ENCODE measurements around the gene CDH4. TPM values are rescaled to one million over a fixed set of nuclear protein-coding genes. Genes with fewer than 3 reads are reported as not detected.

Gene CDH4
- total RNA-seq, 4 donors from 2014 or later, result not detected

- Histone ChIP-seq H3K4me1 (no peaks in the 10 kb centered on the region), H3K4me3 (no peak overlapping the region), H3K27me3 (peaks cover 26% of the 10 kb centered on the region), H3K9me3 (no peaks in the 10 kb centered on the region), H3K36me3 (no peaks in the 10 kb centered on the region), H3K27ac (no peak overlapping the region)
- 17 to 25% methylated on average over 1 to 27 of the region's 28 CpGs for WGBS, 2 donors (ENCODE audit: low coverage in 1 of 2)
- intact Hi-C loops (cut with DNase I; ENCODE audit: low total_unique reads), result no loop called here
- in situ Hi-C loops (cut with MboI; ENCODE audit: low pct_ligation_motif_present in 1 of 4, low pct_unique_long_range_greater_than_20kb in 1 of 4, low sequenced_read_pairs in 3 of 4), result no loop called here
- TF ChIP-seq EP300 (IDR thresholded peaks at IDR 0.05; ENCODE audit: low read depth) (no peak), CTCF (IDR thresholded peaks at IDR 0.05) (peak; percentile 50 to 65 (median 60))
- peak; percentile 27 for DNase-seq
Observed at GRCh38 chr20:61896058-61896961, 644.2 kb downstream of the CDH4 start.

DNA sequence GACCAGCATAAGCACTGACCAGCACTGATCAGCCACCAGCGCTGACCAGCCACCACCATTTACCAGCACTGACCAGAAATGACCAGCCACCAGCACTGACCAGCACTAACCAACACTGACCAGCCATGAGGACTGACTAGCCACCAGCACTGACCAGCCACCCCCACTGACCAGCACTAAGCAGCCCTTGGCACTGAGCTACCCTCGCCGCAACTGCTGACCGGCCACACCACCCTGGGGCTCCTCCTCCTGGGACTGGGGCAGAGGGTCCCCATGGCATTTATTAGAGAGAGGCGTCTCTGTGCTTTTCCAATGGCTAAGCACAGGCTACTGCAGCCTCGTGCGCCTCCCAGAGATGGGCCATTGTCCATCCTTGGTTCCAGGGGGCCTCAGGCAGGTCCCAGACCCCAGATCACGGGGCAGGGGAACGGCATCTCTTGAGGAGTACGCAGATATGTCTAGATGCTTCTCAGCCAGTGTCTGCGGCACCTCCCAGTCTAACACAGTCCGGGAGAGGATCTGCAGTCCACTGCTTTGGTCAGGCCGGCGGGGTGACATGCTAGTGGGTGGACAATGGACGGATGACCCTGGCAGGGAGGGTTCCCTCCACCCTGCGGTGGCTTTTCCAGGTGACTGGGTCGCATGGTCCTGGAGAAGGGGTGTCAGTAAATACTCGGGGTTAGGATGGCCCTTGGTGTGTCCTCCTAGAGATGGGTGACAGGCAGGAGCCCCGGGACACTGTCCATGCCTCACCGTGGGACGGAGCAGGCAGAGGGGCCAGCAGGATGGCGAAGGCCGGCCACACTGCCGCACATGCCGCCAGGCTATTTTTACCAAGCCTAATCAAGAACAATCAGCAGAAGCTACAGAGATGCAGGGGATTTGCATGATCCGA lies 645.6 kb downstream of the CDH4 start:
- in situ Hi-C loops (cut with MboI; ENCODE audit: low pct_ligation_motif_present in 1 of 4, low pct_unique_long_range_greater_than_20kb in 1 of 4, low sequenced_read_pairs in 3 of 4) (no loop called here), intact Hi-C loops (cut with DNase I; ENCODE audit: low total_unique reads) (no loop called here)
- no peak for DNase-seq
- H3K27me3 ChIP-seq, result peaks cover 33% of the 10 kb centered on the region
- no peak overlapping the region for H3K4me3 ChIP-seq
- 89% methylated on average over 24 of the region's 26 CpGs; no CpG with 5 or more reads in 1 of the 2 donors for WGBS, 2 donors (ENCODE audit: low coverage in 1 of 2)
- no peak overlapping the region for H3K27ac ChIP-seq
- no peak for TF ChIP-seq POLR2A (IDR thresholded peaks at IDR 0.05)
- TF ChIP-seq CTCF (IDR thresholded peaks at IDR 0.05), result no peak
- TF ChIP-seq EP300 (IDR thresholded peaks at IDR 0.05; ENCODE audit: low read depth), result no peak
- no peak for TF ChIP-seq POLR2AphosphoS5 (IDR thresholded peaks at IDR 0.05)
- no peaks in the 10 kb centered on the region for H3K36me3 ChIP-seq
- peaks cover 0 to 4% (median 0%) of the 10 kb centered on the region in 4 donors for H3K4me1 ChIP-seq
- no peaks in the 10 kb centered on the region for H3K9me3 ChIP-seq

GRCh38 chr20:61898405-61898804 lies 646.3 kb downstream of the CDH4 start:
- Histone ChIP-seq H3K4me1 (peaks cover 0 to 4% (median 0%) of the 10 kb centered on the region in 4 donors), H3K9me3 (no peaks in the 10 kb centered on the region), H3K36me3 (no peaks in the 10 kb centered on the region), H3K27me3 (peaks cover 33% of the 10 kb centered on the region), H3K27ac (no peak overlapping the region), H3K4me3 (no peak overlapping the region)
- intact Hi-C loops (cut with DNase I; ENCODE audit: low total_unique reads), result no loop called here
- no peak for DNase-seq
- in situ Hi-C loops (cut with MboI; ENCODE audit: low pct_ligation_motif_present in 1 of 4, low pct_unique_long_range_greater_than_20kb in 1 of 4, low sequenced_read_pairs in 3 of 4), result no loop called here
- 58% methylated on average over 7 of the region's 8 CpGs; no CpG with 5 or more reads in 1 of the 2 donors for WGBS, 2 donors (ENCODE audit: low coverage in 1 of 2)
- TF ChIP-seq CTCF (IDR thresholded peaks at IDR 0.05), result no peak
- TF ChIP-seq EP300 (IDR thresholded peaks at IDR 0.05; ENCODE audit: low read depth), result no peak
- no peak for TF ChIP-seq POLR2AphosphoS5 (IDR thresholded peaks at IDR 0.05)
- no peak for TF ChIP-seq POLR2A (IDR thresholded peaks at IDR 0.05)
